ENCODE data around the gene MAN1A1.

MAN1A1 gene

DNA sequence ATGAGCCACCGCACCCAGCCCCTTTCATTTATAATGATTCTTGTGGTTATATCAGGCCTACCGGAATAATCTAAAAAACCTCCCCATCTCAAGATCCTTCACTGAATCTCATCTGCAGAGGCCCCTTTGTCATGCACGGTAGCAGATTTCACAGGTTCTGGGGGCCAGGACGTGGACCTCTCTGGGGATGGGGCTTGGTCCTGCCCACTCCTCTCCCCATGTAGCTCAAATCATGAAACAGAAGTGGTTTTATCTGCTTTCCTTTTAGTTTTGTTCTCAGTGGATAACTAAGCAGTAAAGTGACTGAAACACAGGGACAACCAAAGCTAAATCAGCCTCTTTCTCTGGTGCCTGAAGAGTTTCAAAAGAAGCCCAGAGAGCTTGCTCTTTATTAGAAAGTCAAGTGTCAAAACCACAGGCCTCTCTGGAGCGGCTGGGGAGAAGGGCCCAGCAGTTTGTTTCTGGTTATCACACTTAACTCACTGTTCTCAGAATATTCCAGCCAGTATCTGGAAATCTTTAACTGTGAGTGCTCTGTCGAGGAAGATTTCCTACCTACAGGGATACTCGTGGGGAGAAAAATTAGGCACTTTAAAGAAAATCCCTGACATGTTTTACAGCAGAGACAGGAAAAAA is 210.5 kb downstream of the MAN1A1 start:
- Mint-ChIP-seq H3K27ac (peak overlapping the region; percentile 58), H3K27me3 (ENCODE audit: low read depth, poor library complexity) (no peaks in the 10 kb centered on the region), H3K4me1 (peaks cover 32% of the 10 kb centered on the region), H3K4me3 (no peak overlapping the region), H3K9me3 (peaks cover 8% of the 10 kb centered on the region), H3K36me3 (ENCODE audit: low read depth) (no peaks in the 10 kb centered on the region)
- no peak for DNase-seq
- TF ChIP-seq, protein P1, sequence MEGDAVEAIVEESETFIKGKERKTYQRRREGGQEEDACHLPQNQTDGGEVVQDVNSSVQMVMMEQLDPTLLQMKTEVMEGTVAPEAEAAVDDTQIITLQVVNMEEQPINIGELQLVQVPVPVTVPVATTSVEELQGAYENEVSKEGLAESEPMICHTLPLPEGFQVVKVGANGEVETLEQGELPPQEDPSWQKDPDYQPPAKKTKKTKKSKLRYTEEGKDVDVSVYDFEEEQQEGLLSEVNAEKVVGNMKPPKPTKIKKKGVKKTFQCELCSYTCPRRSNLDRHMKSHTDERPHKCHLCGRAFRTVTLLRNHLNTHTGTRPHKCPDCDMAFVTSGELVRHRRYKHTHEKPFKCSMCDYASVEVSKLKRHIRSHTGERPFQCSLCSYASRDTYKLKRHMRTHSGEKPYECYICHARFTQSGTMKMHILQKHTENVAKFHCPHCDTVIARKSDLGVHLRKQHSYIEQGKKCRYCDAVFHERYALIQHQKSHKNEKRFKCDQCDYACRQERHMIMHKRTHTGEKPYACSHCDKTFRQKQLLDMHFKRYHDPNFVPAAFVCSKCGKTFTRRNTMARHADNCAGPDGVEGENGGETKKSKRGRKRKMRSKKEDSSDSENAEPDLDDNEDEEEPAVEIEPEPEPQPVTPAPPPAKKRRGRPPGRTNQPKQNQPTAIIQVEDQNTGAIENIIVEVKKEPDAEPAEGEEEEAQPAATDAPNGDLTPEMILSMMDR (IDR thresholded peaks at IDR 0.05) = no peak

DNA sequence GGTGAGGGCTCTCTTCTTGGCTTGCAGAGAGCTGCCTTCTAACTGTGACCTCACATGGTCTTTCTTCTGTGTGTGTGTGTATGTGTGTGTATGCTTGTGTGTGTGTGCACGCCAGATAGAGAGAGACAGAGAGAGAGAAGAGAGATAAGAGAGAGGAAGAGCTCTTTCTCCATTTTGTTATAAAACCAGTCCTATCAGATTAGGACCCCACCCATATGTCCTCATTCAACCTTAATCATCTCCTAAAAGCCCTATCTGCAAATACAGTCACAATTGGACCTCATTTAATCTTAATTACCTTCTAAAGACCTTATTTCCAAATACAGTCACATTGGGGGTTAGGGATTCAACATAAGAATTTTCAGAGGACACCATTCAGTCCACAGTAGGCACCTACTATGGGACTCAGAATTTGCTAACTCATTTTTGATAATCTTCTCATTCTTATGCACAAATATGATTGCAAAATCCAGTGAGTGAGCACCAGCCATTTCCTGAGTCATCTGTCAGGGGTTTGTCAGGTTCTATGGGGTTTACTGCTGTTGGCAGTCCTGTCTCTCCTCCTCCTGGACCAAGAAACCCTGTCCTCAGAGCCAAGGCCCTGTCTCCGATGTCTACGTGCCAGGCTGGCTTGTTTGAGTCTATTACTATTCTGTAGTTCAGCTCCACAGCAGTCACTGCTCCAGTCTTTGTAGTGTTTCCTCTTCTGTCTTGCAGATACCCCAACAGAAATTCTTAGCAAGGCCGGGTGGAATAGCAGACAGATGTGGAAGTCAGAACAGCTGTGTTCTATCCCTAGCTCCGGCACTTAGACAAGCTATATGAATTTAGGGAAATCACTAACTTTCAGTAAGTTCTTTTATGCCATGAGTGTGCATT is 212.1 kb downstream of the MAN1A1 start:
- peaks cover 31% of the 10 kb centered on the region for H3K4me1 Mint-ChIP-seq
- H3K27me3 Mint-ChIP-seq (ENCODE audit: low read depth, poor library complexity) = peaks cover 4% of the 10 kb centered on the region
- H3K4me3 Mint-ChIP-seq = no peak overlapping the region
- no peak overlapping the region for H3K27ac Mint-ChIP-seq
- DNase-seq = no peak
- no peaks in the 10 kb centered on the region for H3K9me3 Mint-ChIP-seq
- TF ChIP-seq, protein P1 (IDR thresholded peaks at IDR 0.05) = no peak
- no peaks in the 10 kb centered on the region for H3K36me3 Mint-ChIP-seq (ENCODE audit: low read depth)

DNA sequence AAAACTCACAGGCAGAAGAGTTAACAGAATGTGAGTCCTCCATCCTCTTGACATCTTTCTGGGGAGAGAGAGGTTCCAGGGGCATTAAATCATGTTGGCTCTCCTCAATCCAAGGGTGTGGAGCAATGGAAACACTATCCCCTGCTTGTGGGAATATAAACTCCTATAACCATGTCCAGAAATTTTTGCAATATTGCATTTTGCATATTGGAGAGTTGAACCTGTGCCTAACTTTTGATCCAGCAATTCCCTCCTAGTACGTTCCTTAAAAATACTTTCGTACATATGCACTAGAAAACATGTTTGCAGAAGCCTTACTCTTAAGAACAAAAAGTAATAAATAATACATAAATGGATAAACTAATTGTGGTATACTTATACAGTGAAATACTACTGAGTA is 214.8 kb downstream of the MAN1A1 start:
- TF ChIP-seq, protein P1 (IDR thresholded peaks at IDR 0.05) = no peak
- peaks cover 8% of the 10 kb centered on the region for H3K27me3 Mint-ChIP-seq (ENCODE audit: low read depth, poor library complexity)
- no peaks in the 10 kb centered on the region for H3K9me3 Mint-ChIP-seq
- no peak overlapping the region for H3K4me3 Mint-ChIP-seq
- peaks cover 9% of the 10 kb centered on the region for H3K4me1 Mint-ChIP-seq
- no peak overlapping the region for H3K27ac Mint-ChIP-seq
- DNase-seq = no peak
- no peaks in the 10 kb centered on the region for H3K36me3 Mint-ChIP-seq (ENCODE audit: low read depth)

DNA sequence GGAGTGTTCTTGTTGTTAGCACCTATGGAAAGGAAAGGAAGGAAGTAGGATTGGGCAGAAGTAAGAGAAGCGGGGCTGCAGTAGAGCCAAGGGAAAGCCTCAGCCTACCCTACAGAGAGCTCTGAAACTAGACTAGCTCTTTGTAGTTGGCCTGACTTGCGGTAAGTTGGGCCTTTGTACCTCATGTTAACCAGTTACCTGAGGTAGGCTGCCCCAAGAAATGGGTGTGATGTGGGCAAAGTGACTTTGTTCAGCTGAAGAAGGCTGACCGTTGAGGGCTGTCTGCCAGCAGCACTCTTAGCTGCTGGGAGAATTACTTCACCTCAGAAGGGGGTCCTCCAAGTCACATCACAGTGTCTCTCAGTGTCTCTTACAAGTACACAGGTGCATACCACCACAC is 216.2 kb downstream of the MAN1A1 start:
- Mint-ChIP-seq H3K27ac (no peak overlapping the region), H3K4me1 (peaks cover 9% of the 10 kb centered on the region), H3K27me3 (ENCODE audit: low read depth, poor library complexity) (peaks cover 8% of the 10 kb centered on the region), H3K36me3 (ENCODE audit: low read depth) (no peaks in the 10 kb centered on the region), H3K9me3 (no peaks in the 10 kb centered on the region), H3K4me3 (no peak overlapping the region)
- TF ChIP-seq, protein P1 (IDR thresholded peaks at IDR 0.05) = no peak
- DNase-seq = no peak

DNA sequence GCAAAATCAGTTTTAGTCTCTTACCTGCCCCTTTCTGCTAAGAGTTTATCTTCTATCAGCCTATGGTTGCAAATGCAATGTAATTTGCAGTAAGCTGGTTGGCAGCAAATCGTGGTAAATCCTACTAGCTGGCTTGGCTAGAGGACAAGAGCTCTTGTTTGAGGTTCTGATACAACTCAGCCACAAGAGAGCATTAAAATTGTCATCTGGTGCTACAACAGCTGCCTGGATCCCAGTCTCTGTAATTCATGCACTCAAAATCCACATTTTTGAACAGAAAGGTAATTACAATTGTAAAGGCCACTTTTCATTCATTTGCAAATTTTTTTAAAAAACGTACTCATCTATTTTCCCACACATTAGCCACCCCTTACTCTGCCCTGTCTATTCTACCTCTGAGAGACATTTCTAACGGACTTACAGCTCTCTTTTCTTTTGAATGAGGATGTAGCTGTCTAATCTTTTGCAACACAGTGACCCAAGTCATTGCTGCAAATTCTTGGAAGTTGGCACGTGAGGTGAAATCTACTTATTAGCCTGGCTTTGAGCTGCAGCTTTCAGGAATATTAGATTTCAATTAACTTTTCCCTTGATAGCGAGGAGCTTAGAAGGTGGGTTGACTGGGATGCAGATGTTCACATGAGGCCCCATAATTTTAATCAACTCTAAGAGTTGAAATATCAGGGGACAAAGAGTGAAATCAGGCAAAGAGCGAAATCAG is 217.1 kb downstream of the MAN1A1 start:
- DNase-seq = no peak
- TF ChIP-seq, protein P1 (IDR thresholded peaks at IDR 0.05) = no peak
- Mint-ChIP-seq H3K4me1 (peaks cover 9% of the 10 kb centered on the region), H3K9me3 (no peaks in the 10 kb centered on the region), H3K27me3 (ENCODE audit: low read depth, poor library complexity) (peaks cover 8% of the 10 kb centered on the region), H3K4me3 (no peak overlapping the region), H3K27ac (no peak overlapping the region), H3K36me3 (ENCODE audit: low read depth) (no peaks in the 10 kb centered on the region)
